C1 segment of cervical spinal cord (tissue), 14 donors: ENCODE data around the gene WBP4.
"Not testable (repeated sequence)": the region's sequence is repeated elsewhere in the genome, so short reads cannot be mapped to it uniquely, and the experiment has no call there.

ENCODE experiments used
- DNase-seq, 14 donors: peaks; one replicate each; lab custom pipeline; 2025; lab: John Stamatoyannopoulos, UW

Gene WBP4

GRCh38 chr13:41061075-41061913, at the start of gene WBP4:
Gene WBP4 (plus strand): TSS chr13:41061509. CDS start chr13:41061674, 165 bp downstream.
- peak; percentile 81 to 99 (median 96) for DNase-seq

- no peak for DNase-seq
Observed at GRCh38 chr13:41012536-41012935, 48.8 kb upstream of the WBP4 start.

GRCh38 chr13:41013835-41014234, 47.5 kb upstream of the WBP4 start:
- DNase-seq: no peak

GRCh38 chr13:41015920-41016319, 45.4 kb upstream of the WBP4 start:
- no peak for DNase-seq

- DNase-seq: peak in 3 of 14 donors; percentile 7 to 12 (median 7)
Observed at GRCh38 chr13:41017159-41017558, 44.1 kb upstream of the WBP4 start.

GRCh38 chr13:41017817-41018601, 43.3 kb upstream of the WBP4 start:
- no peak for DNase-seq

GRCh38 chr13:41018602-41018948, 42.7 kb upstream of the WBP4 start:
- no peak for DNase-seq

GRCh38 chr13:41019011-41019487, 42.3 kb upstream of the WBP4 start, which contains the start of gene ELF1:
Gene ELF1 (minus strand): TSS chr13:41019316. CDS start chr13:40982054, 37,262 bp downstream.
- peak in 3 of 14 donors; percentile 8 to 14 (median 8) for DNase-seq

- DNase-seq: peak in 1 of 14 donors; percentile 6
Observed at GRCh38 chr13:41019578-41020347, 41.5 kb upstream of the WBP4 start.

GRCh38 chr13:41025518-41025917, 35.8 kb upstream of the WBP4 start:
- DNase-seq: no peak

GRCh38 chr13:41026788-41027187, 34.5 kb upstream of the WBP4 start:
- DNase-seq: no peak

GRCh38 chr13:41028051-41028450, 33.3 kb upstream of the WBP4 start:
- DNase-seq: no peak

- no peak for DNase-seq
Observed at GRCh38 chr13:41029629-41030028, 31.7 kb upstream of the WBP4 start.

- DNase-seq: no peak
Observed at GRCh38 chr13:41032691-41033376, 28.5 kb upstream of the WBP4 start.

- no peak for DNase-seq
Observed at GRCh38 chr13:41034382-41034781, 26.9 kb upstream of the WBP4 start.

- DNase-seq: no peak
Observed at GRCh38 chr13:41034881-41035280, 26.4 kb upstream of the WBP4 start.

- DNase-seq: not testable (repeated sequence)
Observed at GRCh38 chr13:41036557-41036956, 24.8 kb upstream of the WBP4 start.

GRCh38 chr13:41039746-41040145, 21.6 kb upstream of the WBP4 start:
- no peak for DNase-seq

- no peak for DNase-seq
Observed at GRCh38 chr13:41040584-41041334, 20.6 kb upstream of the WBP4 start.

- not testable (repeated sequence) for DNase-seq
Observed at GRCh38 chr13:41042419-41042818, 18.9 kb upstream of the WBP4 start.
